PFSK-1 (cell line): Measurements from ENCODE around the gene PIRT.

Source experiments
- POLR2AphosphoS5 ChIP-seq: IDR thresholded peaks from 2 replicates; pipeline ENCODE4 v1.6.1; 2012; ENCODE audit warnings: low read depth, mild to moderate bottlenecking, control low read depth, low read length, moderate library complexity
- SIN3A ChIP-seq: IDR thresholded peaks from 2 replicates; pipeline ENCODE4 v1.6.1; 2012; ENCODE audit warnings: mild to moderate bottlenecking, low read length, moderate library complexity, borderline replicate concordance; ENCODE audit not compliant: insufficient read depth
- TF ChIP-seq, protein P1 (sequence below), 2 experiments: IDR thresholded peaks; 2 replicates each; pipeline versions ENCODE4 v1.6.1 to v1.8.0; 2011 to 2012; ENCODE audit warnings: low read depth in 2 of 2, low read length in 2 of 2, control low read depth in 1 of 2, inconsistent platforms in 1 of 2, mild to moderate bottlenecking in 1 of 2, moderate library complexity in 1 of 2; ENCODE audit not compliant: insufficient read depth in 1 of 2

DNA sequence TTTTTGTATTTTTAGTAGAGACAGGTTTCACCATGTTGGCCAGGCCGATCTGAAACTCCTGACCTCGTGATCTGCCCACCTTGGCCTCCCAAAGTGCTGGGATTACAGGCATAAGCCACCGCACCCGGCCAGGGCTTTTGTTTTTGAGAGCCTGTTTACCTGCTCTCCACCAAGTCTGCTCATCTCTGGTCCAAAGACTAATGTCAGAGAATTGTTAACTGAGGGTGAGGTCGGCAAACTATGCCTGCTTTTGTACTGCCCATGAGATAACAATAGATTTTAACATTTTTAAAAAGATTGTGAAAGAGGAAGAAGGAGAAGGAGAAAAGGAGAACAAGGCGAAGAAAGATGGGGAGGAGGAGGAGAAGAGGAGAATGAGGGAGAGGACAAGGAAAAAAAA lies 60.0 kb downstream of the PIRT start:
- TF ChIP-seq POLR2AphosphoS5: no peak
- TF ChIP-seq, protein P1, sequence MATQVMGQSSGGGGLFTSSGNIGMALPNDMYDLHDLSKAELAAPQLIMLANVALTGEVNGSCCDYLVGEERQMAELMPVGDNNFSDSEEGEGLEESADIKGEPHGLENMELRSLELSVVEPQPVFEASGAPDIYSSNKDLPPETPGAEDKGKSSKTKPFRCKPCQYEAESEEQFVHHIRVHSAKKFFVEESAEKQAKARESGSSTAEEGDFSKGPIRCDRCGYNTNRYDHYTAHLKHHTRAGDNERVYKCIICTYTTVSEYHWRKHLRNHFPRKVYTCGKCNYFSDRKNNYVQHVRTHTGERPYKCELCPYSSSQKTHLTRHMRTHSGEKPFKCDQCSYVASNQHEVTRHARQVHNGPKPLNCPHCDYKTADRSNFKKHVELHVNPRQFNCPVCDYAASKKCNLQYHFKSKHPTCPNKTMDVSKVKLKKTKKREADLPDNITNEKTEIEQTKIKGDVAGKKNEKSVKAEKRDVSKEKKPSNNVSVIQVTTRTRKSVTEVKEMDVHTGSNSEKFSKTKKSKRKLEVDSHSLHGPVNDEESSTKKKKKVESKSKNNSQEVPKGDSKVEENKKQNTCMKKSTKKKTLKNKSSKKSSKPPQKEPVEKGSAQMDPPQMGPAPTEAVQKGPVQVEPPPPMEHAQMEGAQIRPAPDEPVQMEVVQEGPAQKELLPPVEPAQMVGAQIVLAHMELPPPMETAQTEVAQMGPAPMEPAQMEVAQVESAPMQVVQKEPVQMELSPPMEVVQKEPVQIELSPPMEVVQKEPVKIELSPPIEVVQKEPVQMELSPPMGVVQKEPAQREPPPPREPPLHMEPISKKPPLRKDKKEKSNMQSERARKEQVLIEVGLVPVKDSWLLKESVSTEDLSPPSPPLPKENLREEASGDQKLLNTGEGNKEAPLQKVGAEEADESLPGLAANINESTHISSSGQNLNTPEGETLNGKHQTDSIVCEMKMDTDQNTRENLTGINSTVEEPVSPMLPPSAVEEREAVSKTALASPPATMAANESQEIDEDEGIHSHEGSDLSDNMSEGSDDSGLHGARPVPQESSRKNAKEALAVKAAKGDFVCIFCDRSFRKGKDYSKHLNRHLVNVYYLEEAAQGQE (IDR thresholded peaks at IDR 0.05; ENCODE audit: insufficient read depth in 1 of 2, low read depth in 2 of 2, low read length in 2 of 2): no peak
- TF ChIP-seq SIN3A: no peak
